Lower leg skin (tissue), 4 donors: Measurements from ENCODE around the gene KDM8. TPM values are rescaled to one million over a fixed set of nuclear protein-coding genes. Genes with fewer than 3 reads are reported as not detected.

Experiments used
- DNase-seq, 2 donors: peaks; one replicate each; pipeline ENCODE4 v3.0.0-alpha.2; 2019; ENCODE audit warnings: low spot score in 2 of 2
- H3K4me3 ChIP-seq: fragments of 200-600 bp; sonication (generic); 2 replicates; pipeline ENCODE4 v1.5.1; 2017; ENCODE audit warnings: mild to moderate bottlenecking, low read depth; ENCODE audit not compliant: poor library complexity, severe bottlenecking
- CTCF ChIP-seq, 3 donors: fragments of 450-650 bp; IDR thresholded peaks; one replicate each; pipeline ENCODE4 v1.5.1; 2016; ENCODE audit warnings: antibody characterized with exemption in 3 of 3, mild to moderate bottlenecking in 3 of 3, moderate library complexity in 2 of 3
- POLR2A ChIP-seq, 2 donors: fragments of 450-650 bp; IDR thresholded peaks; one replicate each; pipeline ENCODE4 v1.6.1; 2016 to 2017; ENCODE audit warnings: antibody characterized with exemption in 2 of 2, mild to moderate bottlenecking in 1 of 2, moderate library complexity in 1 of 2
- WGBS, 2 donors: methylation state at CpG; one replicate each; pipeline ENCODE4 v1.1.5; 2018; 5-methylcytosine and 5-hydroxymethylcytosine counted together
- intact Hi-C: fragments of 100-400 bp; cut with DNase I; formaldehyde crosslinking; loops from one replicate; pipeline ENCODE4 v1.15.0; 2023; ENCODE audit warnings: low total_unique reads
- total RNA-seq, 4 donors: library from RNA; depleted of rRNA; stranded (reverse); fragments of >200 nt; gene quantifications; one replicate each; pipeline ENCODE4 v1.1.0, GENCODE V29; 2016

KDM8 gene
- total RNA-seq, 4 donors from 2014 or later = 0.84 to 4.5 (median 1.9) TPM

GRCh38 chr16:27193300-27193990 lies 9.9 kb upstream of the KDM8 start:
- TF ChIP-seq CTCF (IDR thresholded peaks at IDR 0.05) (no peak), POLR2A (IDR thresholded peaks at IDR 0.05) (no peak)
- H3K4me3 ChIP-seq = no peak overlapping the region
- intact Hi-C loops = no loop called here
- WGBS, 2 donors = 83 to 84% methylated on average over 6 of the region's 6 CpGs
- no peak for DNase-seq

GRCh38 chr16:27195076-27195741 lies 8.1 kb upstream of the KDM8 start:
- intact Hi-C loops = no loop called here
- TF ChIP-seq POLR2A (IDR thresholded peaks at IDR 0.05) (no peak), CTCF (IDR thresholded peaks at IDR 0.05) (no peak)
- H3K4me3 ChIP-seq = no peak overlapping the region
- DNase-seq = no peak
- 58 to 63% methylated on average over 6 of the region's 6 CpGs for WGBS, 2 donors

GRCh38 chr16:27195941-27196595 lies 7.3 kb upstream of the KDM8 start:
- TF ChIP-seq CTCF (IDR thresholded peaks at IDR 0.05) (no peak), POLR2A (IDR thresholded peaks at IDR 0.05) (no peak)
- 66 to 81% methylated on average over 9 of the region's 9 CpGs for WGBS, 2 donors
- intact Hi-C loops = no loop called here
- DNase-seq = no peak
- no peak overlapping the region for H3K4me3 ChIP-seq

- H3K4me3 ChIP-seq = no peak overlapping the region
- TF ChIP-seq POLR2A (IDR thresholded peaks at IDR 0.05) (no peak), CTCF (IDR thresholded peaks at IDR 0.05) (no peak)
- DNase-seq = no peak
- intact Hi-C loops = no loop called here
- 75 to 82% methylated on average over 4 of the region's 4 CpGs for WGBS, 2 donors
Measured at GRCh38 chr16:27197004-27197403, 6.3 kb upstream of the KDM8 start.

- H3K4me3 ChIP-seq = no peak overlapping the region
- no peak for DNase-seq
- TF ChIP-seq POLR2A (IDR thresholded peaks at IDR 0.05) (no peak), CTCF (IDR thresholded peaks at IDR 0.05) (no peak)
- WGBS, 2 donors = 89 to 90% methylated on average over 12 of the region's 12 CpGs
- intact Hi-C loops = no loop called here
Measured at GRCh38 chr16:27198451-27199234, 4.7 kb upstream of the KDM8 start.
